Brain microvascular endothelial cell (primary cell): Measurements from ENCODE around the gene CUBN.
A peak's percentile ranks its signal among the peaks of the same experiment; 100 is the strongest.
"Not testable (repeated sequence)": the region's sequence is repeated elsewhere in the genome, so short reads cannot be mapped to it uniquely, and the experiment has no call there.

ENCODE experiments used
- DNase-seq: peaks from one replicate; pipeline ENCODE4 v3.0.0-alpha.2; 2020
- H3K27ac ChIP-seq: fragments of 250-450 bp; sonication (Bioruptor Pico); 2 replicates; pipeline ENCODE4 v1.5.1; 2020; ENCODE audit warnings: mild to moderate bottlenecking, moderate library complexity
- H3K27me3 ChIP-seq: fragments of 250-450 bp; sonication (Bioruptor Pico); replicated peaks from 2 replicates; pipeline ENCODE4 v1.5.1; 2020; ENCODE audit warnings: mild to moderate bottlenecking
- H3K36me3 ChIP-seq: fragments of 250-450 bp; sonication (Bioruptor Pico); replicated peaks from 2 replicates; pipeline ENCODE4 v1.5.1; 2020; ENCODE audit warnings: mild to moderate bottlenecking
- H3K4me3 ChIP-seq: 2 replicates; pipeline ENCODE4 v1.5.1; 2011; ENCODE audit warnings: low read depth, mild to moderate bottlenecking, control low read depth, low read length, moderate library complexity
- CTCF ChIP-seq: IDR thresholded peaks from 2 replicates; pipeline ENCODE4 v1.5.1; 2011; ENCODE audit warnings: low read depth, mild to moderate bottlenecking, moderate library complexity, low read length, control low read depth, inconsistent platforms; ENCODE audit errors: missing control alignments
- in situ Hi-C: cut with HindIII; loops from 2 replicates; pipeline ENCODE4 v1.10.0; 2017; ENCODE audit warnings: low sequenced_read_pairs, low pct_ligation_motif_present

Gene CUBN

GRCh38 chr10:17120694-17121093, 8.9 kb downstream of the CUBN start:
- Histone ChIP-seq H3K27ac (no peak overlapping the region), H3K4me3 (no peak overlapping the region), H3K27me3 (no peaks in the 10 kb centered on the region), H3K36me3 (no peaks in the 10 kb centered on the region)
- in situ Hi-C loops = no loop called here
- DNase-seq = no peak
- TF ChIP-seq CTCF = no peak

GRCh38 chr10:17119845-17120244, 9.8 kb downstream of the CUBN start:
- H3K27ac ChIP-seq = no peak overlapping the region
- no peak for TF ChIP-seq CTCF
- no peaks in the 10 kb centered on the region for H3K27me3 ChIP-seq
- in situ Hi-C loops = no loop called here
- no peaks in the 10 kb centered on the region for H3K36me3 ChIP-seq
- no peak overlapping the region for H3K4me3 ChIP-seq
- DNase-seq = no peak

GRCh38 chr10:17116193-17116592, 13.4 kb downstream of the CUBN start:
- Histone ChIP-seq H3K36me3 (no peaks in the 10 kb centered on the region), H3K27ac (no peak overlapping the region), H3K27me3 (no peaks in the 10 kb centered on the region), H3K4me3 (no peak overlapping the region)
- no peak for TF ChIP-seq CTCF
- in situ Hi-C loops = no loop called here
- DNase-seq = no peak

GRCh38 chr10:17115683-17116082, 13.9 kb downstream of the CUBN start:
- peak; percentile 42 for TF ChIP-seq CTCF
- no peaks in the 10 kb centered on the region for H3K27me3 ChIP-seq
- H3K27ac ChIP-seq = no peak overlapping the region
- no peak overlapping the region for H3K4me3 ChIP-seq
- H3K36me3 ChIP-seq = no peaks in the 10 kb centered on the region
- in situ Hi-C loops = no loop called here
- peak; percentile 44 for DNase-seq

- H3K4me3 ChIP-seq, in situ Hi-C loops, H3K27ac ChIP-seq, DNase-seq, H3K27me3 ChIP-seq, H3K36me3 ChIP-seq: not testable (repeated sequence)
Measured at GRCh38 chr10:17114878-17115444, 14.7 kb downstream of the CUBN start.

- no peaks in the 10 kb centered on the region for H3K36me3 ChIP-seq
- H3K27ac ChIP-seq = no peak overlapping the region
- in situ Hi-C loops = no loop called here
- H3K27me3 ChIP-seq = no peaks in the 10 kb centered on the region
- no peak for DNase-seq
- no peak overlapping the region for H3K4me3 ChIP-seq
- TF ChIP-seq CTCF = no peak
Measured at GRCh38 chr10:17113889-17114540, 15.6 kb downstream of the CUBN start.
